ENCODE results near the gene WNT16. TPM values are rescaled to one million over a fixed set of nuclear protein-coding genes. Genes with fewer than 3 reads are reported as not detected.

WNT16 gene
- total RNA-seq, 3 donors from 2014 or later = 0.15 TPM; not detected in 2

- Histone ChIP-seq H3K9me3 (no peaks in the 10 kb centered on the region), H3K27ac (no peak overlapping the region), H3K27me3 (no peaks in the 10 kb centered on the region), H3K36me3 (no peaks in the 10 kb centered on the region), H3K4me1 (no peaks in the 10 kb centered on the region), H3K4me3 (no peak overlapping the region)
- intact Hi-C loops (cut with DNase I; ENCODE audit: low total_unique reads) = loop anchor here (2.0 kb wide), 1 partner anchor 60 kb away; no protein-coding TSS in a partner anchor
- no peak for TF ChIP-seq CTCF (IDR thresholded peaks at IDR 0.05)
- no peak for TF ChIP-seq POLR2A (IDR thresholded peaks at IDR 0.05)
- TF ChIP-seq POLR2AphosphoS5 (IDR thresholded peaks at IDR 0.05) = no peak
- DNase-seq (ENCODE audit: low spot score in 2 of 2) = no peak
These were observed 48.2 kb downstream of the WNT16 start for GRCh38 chr7:121376979-121377378.

GRCh38 chr7:121379930-121380329, 51.1 kb downstream of the WNT16 start:
- Histone ChIP-seq H3K4me3 (no peak overlapping the region), H3K27me3 (no peaks in the 10 kb centered on the region), H3K36me3 (no peaks in the 10 kb centered on the region), H3K4me1 (no peaks in the 10 kb centered on the region), H3K27ac (no peak overlapping the region), H3K9me3 (no peaks in the 10 kb centered on the region)
- DNase-seq (ENCODE audit: low spot score in 2 of 2) = no peak
- intact Hi-C loops (cut with DNase I; ENCODE audit: low total_unique reads) = no loop called here
- no peak for TF ChIP-seq POLR2AphosphoS5 (IDR thresholded peaks at IDR 0.05)
- no peak for TF ChIP-seq CTCF (IDR thresholded peaks at IDR 0.05)
- TF ChIP-seq POLR2A (IDR thresholded peaks at IDR 0.05) = no peak

GRCh38 chr7:121382473-121382872, 53.7 kb downstream of the WNT16 start:
- H3K4me1 ChIP-seq = no peaks in the 10 kb centered on the region
- intact Hi-C loops (cut with DNase I; ENCODE audit: low total_unique reads) = no loop called here
- TF ChIP-seq POLR2A (IDR thresholded peaks at IDR 0.05) (no peak), POLR2AphosphoS5 (IDR thresholded peaks at IDR 0.05) (no peak), CTCF (IDR thresholded peaks at IDR 0.05) (no peak)
- H3K27ac ChIP-seq = no peak overlapping the region
- H3K36me3 ChIP-seq = peaks cover under 1% of the 10 kb centered on the region
- H3K27me3 ChIP-seq = no peaks in the 10 kb centered on the region
- H3K4me3 ChIP-seq = no peak overlapping the region
- H3K9me3 ChIP-seq = no peaks in the 10 kb centered on the region
- DNase-seq (ENCODE audit: low spot score in 2 of 2) = no peak

GRCh38 chr7:121383235-121383910, 54.6 kb downstream of the WNT16 start:
- Histone ChIP-seq H3K9me3 (no peaks in the 10 kb centered on the region), H3K4me1 (no peaks in the 10 kb centered on the region), H3K27ac (no peak overlapping the region), H3K36me3 (peaks cover 4% of the 10 kb centered on the region), H3K4me3 (no peak overlapping the region), H3K27me3 (no peaks in the 10 kb centered on the region)
- intact Hi-C loops (cut with DNase I; ENCODE audit: low total_unique reads) = no loop called here
- TF ChIP-seq CTCF (IDR thresholded peaks at IDR 0.05) (no peak), POLR2A (IDR thresholded peaks at IDR 0.05) (no peak), POLR2AphosphoS5 (IDR thresholded peaks at IDR 0.05) (no peak)
- DNase-seq (ENCODE audit: low spot score in 2 of 2) = no peak

- DNase-seq (ENCODE audit: low spot score in 2 of 2) = no peak
These were observed 55.5 kb downstream of the WNT16 start for GRCh38 chr7:121384265-121384664.

More at GRCh38 chr7:121384265-121384664, 55.5 kb downstream of the WNT16 start:
- Histone ChIP-seq H3K4me1 (no peaks in the 10 kb centered on the region), H3K27me3 (no peaks in the 10 kb centered on the region), H3K9me3 (no peaks in the 10 kb centered on the region), H3K27ac (no peak overlapping the region), H3K36me3 (peaks cover 4% of the 10 kb centered on the region), H3K4me3 (no peak overlapping the region)
- TF ChIP-seq CTCF (IDR thresholded peaks at IDR 0.05) (no peak), POLR2A (IDR thresholded peaks at IDR 0.05) (no peak), POLR2AphosphoS5 (IDR thresholded peaks at IDR 0.05) (no peak)
- intact Hi-C loops (cut with DNase I; ENCODE audit: low total_unique reads) = no loop called here

All from breast epithelium (tissue), 4 donors.